SK-N-SH (cell line): ENCODE data around the gene NSG2. TPM values are rescaled to one million over a fixed set of nuclear protein-coding genes. Genes with fewer than 3 reads are reported as not detected.

ENCODE experiments used
- CTCF ChIA-PET: fragments of 300-600, 350-600 bp; formaldehyde crosslinking; extraction: SDS; loops from one replicate; lab custom pipeline; 2021; lab: Yijun Ruan, JAX
- POLR2A ChIA-PET: fragments of 350-600 bp; sonication (Branson Sonifier 250); formaldehyde crosslinking; extraction: SDS; loops from one replicate; lab custom pipeline; 2020; ENCODE audit warnings: antibody characterized with exemption, inconsistent platforms; lab: Yijun Ruan, JAX
- DNase-seq: peaks from one replicate; pipeline ENCODE4 v3.0.0; 2012
- H2AFZ ChIP-seq: fragments of 200-600 bp; sonication (generic); 2 replicates; pipeline ENCODE4 v1.8.1; 2016; ENCODE audit warnings: antibody characterized with exemption, mild to moderate bottlenecking, low read depth
- H3F3A ChIP-seq: fragments of 200-600 bp; sonication (generic); replicated peaks from 2 replicates; pipeline ENCODE3; 2016; ENCODE audit warnings: antibody characterized with exemption, mild to moderate bottlenecking; ENCODE audit not compliant: insufficient read depth
- H3K27ac ChIP-seq, 2 experiments: fragments of 200-500 bp in 1 of 2; fragments of 200-600 bp in 1 of 2; sonication (Bioruptor generic) in 1 of 2; sonication (generic), shearing (Covaris generic) in 1 of 2; 2 replicates each; pipeline versions ENCODE4 v1.5.1 to v1.6.1; 2014 to 2016; ENCODE audit warnings: low read depth in 2 of 2, inconsistent platforms in 1 of 2, low read length in 1 of 2, mild to moderate bottlenecking in 1 of 2, mixed read lengths in 1 of 2
- H3K27me3 ChIP-seq: fragments of 200-600 bp; sonication (generic), shearing (Covaris generic); 2 replicates; pipeline ENCODE4 v1.6.1; 2016; ENCODE audit warnings: mixed run types; ENCODE audit not compliant: insufficient read depth
- H3K36me3 ChIP-seq, 2 experiments: fragments of 200-500 bp in 1 of 2; fragments of 200-600 bp in 1 of 2; sonication (Bioruptor generic) in 1 of 2; sonication (generic) in 1 of 2; replicated peaks in 1 of 2; 2 replicates each; pipeline versions ENCODE3 to v1.5.1; 2014 to 2016; ENCODE audit warnings: low read length in 1 of 2, mild to moderate bottlenecking in 1 of 2; ENCODE audit not compliant: insufficient read depth in 2 of 2, control insufficient read depth in 1 of 2
- H3K4me1 ChIP-seq, 2 experiments: fragments of 200-500 bp in 1 of 2; fragments of 200-600 bp in 1 of 2; sonication (Bioruptor generic) in 1 of 2; sonication (generic), shearing (Covaris generic) in 1 of 2; 2 replicates each; pipeline versions ENCODE4 v1.5.1 to v1.6.1; 2014 to 2016; ENCODE audit warnings: low read depth in 1 of 2, low read length in 1 of 2, mixed run types in 1 of 2; ENCODE audit not compliant: insufficient read depth in 2 of 2, control insufficient read depth in 1 of 2
- H3K4me2 ChIP-seq: fragments of 200-600 bp; sonication (generic), shearing (Covaris generic); 2 replicates; pipeline ENCODE4 v1.6.1; 2017; ENCODE audit warnings: mixed run types
- H3K4me3 ChIP-seq, 2 experiments: fragments of 200-500 bp in 1 of 2; fragments of 200-600 bp in 1 of 2; sonication (Bioruptor generic) in 1 of 2; sonication (generic), shearing (Covaris generic) in 1 of 2; 2 replicates each; pipeline versions ENCODE4 v1.5.1 to v1.8.1; 2014 to 2016; ENCODE audit warnings: low read depth in 2 of 2, inconsistent platforms in 1 of 2, low read length in 1 of 2, mild to moderate bottlenecking in 1 of 2, mixed read lengths in 1 of 2, moderate library complexity in 1 of 2
- H3K79me2 ChIP-seq: fragments of 200-600 bp; sonication (generic); 2 replicates; pipeline ENCODE4 v1.8.1; 2017; ENCODE audit warnings: mild to moderate bottlenecking; ENCODE audit not compliant: insufficient read depth
- H3K9ac ChIP-seq: fragments of 200-600 bp; sonication (generic); 2 replicates; pipeline ENCODE4 v1.6.1; 2017; ENCODE audit warnings: mixed run types
- H3K9me2 ChIP-seq: fragments of 200-600 bp; sonication (generic); 2 replicates; pipeline ENCODE4 v1.6.1; 2017; ENCODE audit warnings: mixed run types
- H3K9me3 ChIP-seq: fragments of 200-600 bp; sonication (generic); 2 replicates; pipeline ENCODE4 v1.6.1; 2017; ENCODE audit warnings: mixed run types, mild to moderate bottlenecking, moderate library complexity
- H4K20me1 ChIP-seq: fragments of 200-600 bp; sonication (generic); 2 replicates; pipeline ENCODE4 v1.6.1; 2017; ENCODE audit warnings: mild to moderate bottlenecking, mixed run types; ENCODE audit not compliant: insufficient read depth
- CHD2 ChIP-seq: fragments of 150-350 bp; IDR thresholded peaks from 2 replicates; pipeline ENCODE4 v1.6.1; 2018; ENCODE audit warnings: low read length; ENCODE audit not compliant: partially characterized antibody
- CTCF ChIP-seq: fragments of 200-600 bp; sonication (generic); IDR thresholded peaks from 2 replicates; pipeline ENCODE4 v1.6.1; 2017; ENCODE audit warnings: antibody characterized with exemption, mild to moderate bottlenecking, moderate library complexity
- EZH2phosphoT487 ChIP-seq: fragments of 200-600 bp; sonication (generic); IDR thresholded peaks from 2 replicates; pipeline ENCODE4 v1.6.1; 2017; ENCODE audit warnings: low read depth, mixed run types, mild to moderate bottlenecking, antibody characterized with exemption, moderate library complexity, borderline replicate concordance
- FOXJ3 ChIP-seq: sonication (generic); formaldehyde crosslinking; IDR thresholded peaks from 2 replicates; pipeline ENCODE4 v1.5.1; 2020; ENCODE audit warnings: mild to moderate bottlenecking, missing genetic modification reagents
- FOXM1 ChIP-seq: IDR thresholded peaks from 2 replicates; pipeline ENCODE4 v1.4.0; 2012; ENCODE audit warnings: low read depth, mild to moderate bottlenecking
- GATA2 ChIP-seq: sonication (generic); formaldehyde crosslinking; IDR thresholded peaks from 2 replicates; pipeline ENCODE4 v1.5.0; 2020; ENCODE audit warnings: mild to moderate bottlenecking, missing genetic modification reagents
- IRF3 ChIP-seq: fragments of 150-350 bp; IDR thresholded peaks from 2 replicates; pipeline ENCODE4 v1.6.1; 2016; ENCODE audit warnings: mild to moderate bottlenecking, low read depth, low read length
- JUND ChIP-seq: IDR thresholded peaks from 2 replicates; pipeline ENCODE4 v1.4.0; 2012
- MXI1 ChIP-seq: IDR thresholded peaks from 2 replicates; pipeline ENCODE4 v1.6.1; 2012; ENCODE audit warnings: mild to moderate bottlenecking, low read depth, low read length, improper control_type of control experiment
- NFIC ChIP-seq: IDR thresholded peaks from 2 replicates; pipeline ENCODE4 v1.4.0; 2012; ENCODE audit warnings: borderline replicate concordance
- NRF1 ChIP-seq: IDR thresholded peaks from 2 replicates; pipeline ENCODE4 v1.6.1; 2012; ENCODE audit warnings: low read depth, mild to moderate bottlenecking, low read length
- PBX3 ChIP-seq: IDR thresholded peaks from 2 replicates; pipeline ENCODE4; 2012
- POLR2AphosphoS5 ChIP-seq: IDR thresholded peaks from 2 replicates; pipeline ENCODE4 v1.6.1; 2012; ENCODE audit warnings: low read depth, low read length
- RAD21 ChIP-seq: IDR thresholded peaks from 2 replicates; pipeline ENCODE4 v1.6.1; 2012; ENCODE audit warnings: mild to moderate bottlenecking, low read length
- REST ChIP-seq: IDR thresholded peaks from 2 replicates; pipeline ENCODE4 v1.6.1; 2012; ENCODE audit warnings: mild to moderate bottlenecking, low read depth, low read length, moderate library complexity
- SMC3 ChIP-seq: IDR thresholded peaks from 2 replicates; pipeline ENCODE4 v1.6.1; 2012; ENCODE audit warnings: low read depth, low read length, improper control_type of control experiment
- USF1 ChIP-seq: IDR thresholded peaks from 2 replicates; pipeline ENCODE4 v1.4.0; 2012; ENCODE audit warnings: low read depth, borderline replicate concordance
- YY1 ChIP-seq: IDR thresholded peaks from 2 replicates; pipeline ENCODE4 v1.4.0; 2012; ENCODE audit warnings: low read depth, mild to moderate bottlenecking
- WGBS: methylation state at CpG from one replicate; pipeline ENCODE4 v1.1.6; 2017; ENCODE audit warnings: low lambda C conversion rate; 5-methylcytosine and 5-hydroxymethylcytosine counted together
- polyA plus RNA-seq, 3 experiments: library from polyadenylated mRNA; depleted of rRNA; stranded (reverse); fragments of >200 nt; gene quantifications; 2 replicates each; pipeline ENCODE4 v1.2.3, GENCODE V29; 2012

Gene NSG2
- polyA plus RNA-seq, 1 of the 3 experiments (the other 2 are of a cell fraction), result 4.3 TPM

- H3F3A ChIP-seq, result no peaks in the 10 kb centered on the region
- no peak overlapping the region for H3K9ac ChIP-seq
- no peaks in the 10 kb centered on the region for H4K20me1 ChIP-seq
- H3K4me1 ChIP-seq, result no peaks in the 10 kb centered on the region; a peak in 1 of 4 replicates
- H3K4me3 ChIP-seq, result no peak overlapping the region
- ChIA-PET CTCF (interaction anchor here (0.8 to 1.9 kb wide), 3 partner anchors 66 to 155 kb away, joined by 3 to 9 read pairs (median 3); partner anchors contain the start of gene NSG2), POLR2A (no interaction called here)
- no peak overlapping the region for H3K27ac ChIP-seq
- no peaks in the 10 kb centered on the region for H3K36me3 ChIP-seq
- no peaks in the 10 kb centered on the region for H3K79me2 ChIP-seq
- WGBS, result 38% methylated on average over 4 of the region's 5 CpGs
- DNase-seq, result no peak
- H3K9me2 ChIP-seq, result no peaks in the 10 kb centered on the region
- no peaks in the 10 kb centered on the region; the same call in none of the 2 replicates for H3K9me3 ChIP-seq
- no peak overlapping the region for H3K4me2 ChIP-seq
- no peaks in the 10 kb centered on the region for H3K27me3 ChIP-seq
- TF ChIP-seq CHD2, result no peak
- no peak for TF ChIP-seq JUND
- TF ChIP-seq YY1, result no peak
- TF ChIP-seq NFIC, result no peak
- no peak for TF ChIP-seq FOXJ3 (CRISPR knock-in tag)
- no peak for TF ChIP-seq CTCF
- TF ChIP-seq GATA2 (CRISPR knock-in tag), result no peak
- no peak for TF ChIP-seq REST
- TF ChIP-seq USF1, result no peak
- no peak for TF ChIP-seq MXI1
- no peak for TF ChIP-seq PBX3
- TF ChIP-seq EZH2phosphoT487, result no peak
- no peak for TF ChIP-seq SMC3
- no peak for TF ChIP-seq POLR2AphosphoS5
- no peak for TF ChIP-seq RAD21
- TF ChIP-seq NRF1, result no peak
- TF ChIP-seq FOXM1, result no peak
- TF ChIP-seq IRF3, result no peak
- H2AFZ ChIP-seq, result no peak overlapping the region
These were observed 111.5 kb downstream of the NSG2 start for GRCh38 chr5:174157048-174157447.
